ENCODE data around the gene OLIG2. TPM values are rescaled to one million over a fixed set of nuclear protein-coding genes. Genes with fewer than 3 reads are reported as not detected.

The OLIG2 gene
- total RNA-seq, 4 donors from 2014 or later, result not detected

DNA sequence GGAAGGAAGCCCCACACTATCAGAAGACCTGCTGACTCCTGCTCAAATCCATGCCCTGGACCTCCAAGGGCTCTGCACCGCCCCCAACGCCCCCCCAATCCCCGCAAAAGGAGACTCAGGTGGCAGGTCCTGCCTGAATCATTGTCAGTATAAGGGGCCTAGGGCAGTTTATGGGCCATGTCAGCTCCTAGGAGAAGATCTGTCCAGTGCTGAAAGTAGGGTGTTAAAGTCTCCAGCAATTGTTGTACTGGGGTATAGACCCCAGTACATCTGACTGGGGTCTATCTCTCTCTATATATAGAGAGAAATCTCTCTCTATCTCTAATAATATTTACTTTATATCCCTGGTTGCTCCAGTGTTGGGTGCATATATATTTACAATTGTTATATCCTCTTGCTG, 12.1 kb upstream of the OLIG2 start:
- peaks cover 84% of the 10 kb centered on the region for H3K27me3 ChIP-seq
- TF ChIP-seq, protein P1, sequence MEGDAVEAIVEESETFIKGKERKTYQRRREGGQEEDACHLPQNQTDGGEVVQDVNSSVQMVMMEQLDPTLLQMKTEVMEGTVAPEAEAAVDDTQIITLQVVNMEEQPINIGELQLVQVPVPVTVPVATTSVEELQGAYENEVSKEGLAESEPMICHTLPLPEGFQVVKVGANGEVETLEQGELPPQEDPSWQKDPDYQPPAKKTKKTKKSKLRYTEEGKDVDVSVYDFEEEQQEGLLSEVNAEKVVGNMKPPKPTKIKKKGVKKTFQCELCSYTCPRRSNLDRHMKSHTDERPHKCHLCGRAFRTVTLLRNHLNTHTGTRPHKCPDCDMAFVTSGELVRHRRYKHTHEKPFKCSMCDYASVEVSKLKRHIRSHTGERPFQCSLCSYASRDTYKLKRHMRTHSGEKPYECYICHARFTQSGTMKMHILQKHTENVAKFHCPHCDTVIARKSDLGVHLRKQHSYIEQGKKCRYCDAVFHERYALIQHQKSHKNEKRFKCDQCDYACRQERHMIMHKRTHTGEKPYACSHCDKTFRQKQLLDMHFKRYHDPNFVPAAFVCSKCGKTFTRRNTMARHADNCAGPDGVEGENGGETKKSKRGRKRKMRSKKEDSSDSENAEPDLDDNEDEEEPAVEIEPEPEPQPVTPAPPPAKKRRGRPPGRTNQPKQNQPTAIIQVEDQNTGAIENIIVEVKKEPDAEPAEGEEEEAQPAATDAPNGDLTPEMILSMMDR (IDR thresholded peaks at IDR 0.05), result no peak
- no peak for TF ChIP-seq POLR2A (IDR thresholded peaks at IDR 0.05)
- TF ChIP-seq EP300 (IDR thresholded peaks at IDR 0.05), result no peak
- TF ChIP-seq POLR2AphosphoS5 (IDR thresholded peaks at IDR 0.05), result no peak
- no peak overlapping the region for H3K4me3 ChIP-seq
- H3K36me3 ChIP-seq, result no peaks in the 10 kb centered on the region
- WGBS, 2 donors (ENCODE audit: low coverage in 1 of 2), result 48 to 80% methylated on average over 1 to 2 of the region's 3 CpGs
- ATAC-seq, result no peak
- H3K9me3 ChIP-seq, result peaks cover 0 to 8% (median 0%) of the 10 kb centered on the region in 3 donors
- H3K4me1 ChIP-seq, result no peaks in the 10 kb centered on the region
- H3K27ac ChIP-seq, result no peak overlapping the region

DNA sequence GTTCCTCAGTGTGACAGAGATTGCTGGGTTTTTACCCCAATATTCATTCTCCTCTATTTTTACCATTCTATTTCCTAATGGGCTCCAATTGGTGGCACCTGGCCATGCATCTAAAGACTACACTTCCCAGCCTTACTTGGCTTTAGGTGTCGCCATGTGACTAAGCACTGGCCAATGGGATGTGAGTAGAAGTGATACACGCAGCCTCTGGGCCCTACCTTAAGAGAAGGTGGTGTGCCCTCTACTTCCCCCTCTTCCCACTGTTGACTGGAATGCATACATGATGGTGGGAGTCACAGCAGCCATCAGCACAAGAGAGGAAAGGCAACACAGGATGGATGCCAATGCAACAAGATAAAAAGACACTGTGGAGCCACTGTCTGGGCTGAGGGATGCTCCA, 11.4 kb upstream of the OLIG2 start:
- TF ChIP-seq POLR2AphosphoS5 (IDR thresholded peaks at IDR 0.05), result no peak
- no peak for TF ChIP-seq POLR2A (IDR thresholded peaks at IDR 0.05)
- TF ChIP-seq EP300 (IDR thresholded peaks at IDR 0.05), result no peak
- TF ChIP-seq, protein P1 (IDR thresholded peaks at IDR 0.05), result no peak
- Histone ChIP-seq H3K4me1 (no peaks in the 10 kb centered on the region), H3K4me3 (no peak overlapping the region), H3K36me3 (no peaks in the 10 kb centered on the region), H3K9me3 (peaks cover 0 to 8% (median 0%) of the 10 kb centered on the region in 3 donors), H3K27ac (no peak overlapping the region), H3K27me3 (peaks cover 91% of the 10 kb centered on the region)
- ATAC-seq, result no peak
- WGBS, 2 donors (ENCODE audit: low coverage in 1 of 2), result 56 to 57% methylated on average over 2 of the region's 2 CpGs

DNA sequence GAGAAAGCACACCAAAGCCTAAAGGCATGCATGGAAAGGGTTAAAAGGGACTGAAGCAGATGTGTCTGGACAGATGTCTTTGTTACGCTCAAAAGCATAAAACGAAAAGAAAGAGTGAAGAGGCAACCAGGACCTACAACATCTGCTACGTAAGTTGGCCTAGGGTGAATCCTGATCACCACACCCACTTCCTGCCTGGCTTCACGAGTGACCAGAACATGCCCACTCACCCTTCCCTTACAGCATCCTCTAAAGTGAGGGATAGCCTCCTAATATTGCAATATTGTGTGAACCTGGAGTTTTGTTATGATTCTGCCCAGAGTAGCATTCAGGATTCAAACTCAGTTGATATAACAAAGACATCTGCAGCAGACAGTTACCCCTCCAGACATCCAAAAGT, 10.6 kb upstream of the OLIG2 start:
- 13 to 19% methylated on average over 4 of the region's 4 CpGs for whole genome bisulfite sequencing, 2 donors (ENCODE audit: low coverage in 1 of 2)
- peaks cover 0 to 8% (median 0%) of the 10 kb centered on the region in 3 donors for H3K9me3 ChIP-seq
- H3K36me3 ChIP-seq, result no peaks in the 10 kb centered on the region
- H3K4me1 ChIP-seq, result peaks cover 0 to 7% (median 4%) of the 10 kb centered on the region in 3 donors
- ATAC-seq, result no peak
- no peak overlapping the region for H3K4me3 ChIP-seq
- H3K27ac ChIP-seq, result no peak overlapping the region
- peaks cover 98% of the 10 kb centered on the region for H3K27me3 ChIP-seq
- TF ChIP-seq POLR2AphosphoS5 (IDR thresholded peaks at IDR 0.05) (no peak), EP300 (IDR thresholded peaks at IDR 0.05) (no peak)
- TF ChIP-seq, protein P1 (IDR thresholded peaks at IDR 0.05), result no peak

DNA sequence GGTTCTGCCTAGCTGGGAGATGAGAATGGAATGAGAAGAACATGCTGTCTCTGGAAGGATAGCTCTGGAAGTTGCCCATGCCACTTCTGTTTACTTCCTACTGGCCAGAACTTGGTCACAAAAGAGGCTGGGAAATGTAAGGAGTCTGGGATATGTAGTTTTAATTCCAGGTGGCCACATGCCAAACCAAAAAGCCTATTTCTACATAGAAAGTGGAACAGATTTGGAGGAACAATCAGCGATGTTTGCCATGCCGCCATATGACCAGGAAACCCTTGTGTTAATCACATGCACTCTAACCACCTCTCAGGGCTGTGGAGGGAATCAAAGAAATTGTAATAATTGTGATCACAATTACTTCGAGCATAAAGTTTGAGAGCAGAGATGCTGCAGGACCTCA, 10.0 kb upstream of the OLIG2 start:
- H3K9me3 ChIP-seq, result peaks cover 0 to 5% (median 0%) of the 10 kb centered on the region in 3 donors
- H3K27me3 ChIP-seq, result peaks cover 98% of the 10 kb centered on the region
- no peak for ATAC-seq
- no peaks in the 10 kb centered on the region for H3K36me3 ChIP-seq
- TF ChIP-seq EP300 (IDR thresholded peaks at IDR 0.05) (no peak), POLR2AphosphoS5 (IDR thresholded peaks at IDR 0.05) (no peak), POLR2A (IDR thresholded peaks at IDR 0.05) (no peak)
- TF ChIP-seq, protein P1 (IDR thresholded peaks at IDR 0.05), result no peak
- 72 to 90% methylated on average over 3 of the region's 3 CpGs for WGBS, 2 donors (ENCODE audit: low coverage in 1 of 2)
- no peak overlapping the region for H3K4me3 ChIP-seq
- H3K27ac ChIP-seq, result no peak overlapping the region
- peaks cover 0 to 14% (median 5%) of the 10 kb centered on the region in 3 donors for H3K4me1 ChIP-seq

DNA sequence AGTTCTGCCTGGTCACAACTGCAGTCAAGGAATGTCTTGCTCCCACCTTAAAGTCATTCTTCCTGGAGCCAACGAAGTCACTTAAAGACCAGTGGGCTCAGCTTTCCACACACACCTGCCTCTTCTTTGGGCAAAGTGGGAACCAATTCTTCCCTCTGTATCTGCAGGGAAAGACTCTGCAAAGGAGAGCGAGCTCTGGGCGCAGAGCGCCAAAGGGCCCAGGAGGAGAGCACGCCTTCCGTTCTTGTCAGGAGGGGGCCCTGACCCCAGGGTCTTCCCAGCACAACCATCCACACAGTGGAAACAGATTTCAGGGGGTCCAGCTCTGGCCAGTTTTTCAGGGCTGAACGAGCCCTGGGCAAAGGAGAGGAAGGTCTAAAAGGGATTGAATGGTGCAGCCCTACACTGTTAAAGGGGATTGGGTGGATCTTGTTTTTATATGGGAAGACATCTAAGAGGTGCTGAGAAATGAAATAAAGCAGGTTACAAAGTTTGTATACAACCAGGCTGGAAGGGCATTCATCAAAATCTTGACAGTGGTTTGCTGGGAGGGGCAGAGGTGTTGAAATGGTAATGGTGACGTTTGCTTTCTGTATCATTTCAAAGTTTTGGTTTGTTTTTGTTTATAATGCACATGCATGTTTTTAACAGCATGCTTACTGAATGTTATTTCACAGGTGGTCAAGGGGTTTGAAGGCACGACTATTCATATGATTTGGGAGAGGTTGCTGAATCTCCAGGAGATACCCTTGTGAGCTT, 6.8 kb upstream of the OLIG2 start:
- no peaks in the 10 kb centered on the region for H3K36me3 ChIP-seq
- WGBS, 2 donors (ENCODE audit: low coverage in 1 of 2), result 0 to 3% methylated on average over 2 to 8 of the region's 9 CpGs
- H3K27ac ChIP-seq, result no peak overlapping the region
- no peak overlapping the region for H3K4me3 ChIP-seq
- peaks cover 0 to 31% (median 14%) of the 10 kb centered on the region in 3 donors for H3K4me1 ChIP-seq
- H3K9me3 ChIP-seq, result no peaks in the 10 kb centered on the region
- no peak for ATAC-seq
- no peak for TF ChIP-seq POLR2A (IDR thresholded peaks at IDR 0.05)
- TF ChIP-seq, protein P1 (IDR thresholded peaks at IDR 0.05), result no peak
- TF ChIP-seq POLR2AphosphoS5 (IDR thresholded peaks at IDR 0.05), result no peak
- TF ChIP-seq EP300 (IDR thresholded peaks at IDR 0.05), result no peak
- H3K27me3 ChIP-seq, result peaks cover 100% of the 10 kb centered on the region

All from gastroesophageal sphincter (tissue), 4 donors.